GM19455 (cell line): Measurements from ENCODE around the gene SLC28A3.

Experiments used
- ATAC-seq: cut with Tn5 transposase; IDR thresholded peaks from one replicate; pipeline ENCODE4 v1.9.1; 2021; ENCODE audit not compliant: unreplicated experiment

SLC28A3 gene

GRCh38 chr9:84254972-84255371 lies 85.6 kb downstream of the SLC28A3 start:
- ATAC-seq = no peak

GRCh38 chr9:84251921-84252320 lies 88.6 kb downstream of the SLC28A3 start:
- ATAC-seq = no peak

GRCh38 chr9:84241817-84242373 lies 98.7 kb downstream of the SLC28A3 start:
- ATAC-seq = no peak

DNA sequence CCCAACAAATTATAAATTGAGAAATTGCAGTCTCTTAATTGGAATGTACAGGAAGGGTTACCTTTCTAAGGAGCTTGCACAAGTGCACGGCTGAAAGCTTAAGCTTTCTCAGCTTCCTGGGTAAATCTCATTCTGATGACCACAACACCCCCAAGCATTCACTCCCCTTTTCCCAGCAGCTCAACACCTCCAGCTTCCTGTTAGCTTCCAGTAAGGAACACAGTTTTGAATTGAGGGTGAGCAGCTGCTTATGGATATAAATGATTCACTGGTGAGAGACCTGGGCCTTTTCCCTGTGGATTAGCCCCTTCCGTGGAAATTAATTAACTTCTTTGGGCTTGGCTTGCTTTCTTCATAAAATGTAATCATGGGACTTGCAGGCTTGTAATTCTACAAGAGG lies 101.2 kb downstream of the SLC28A3 start:
- ATAC-seq = no peak

- ATAC-seq = no peak
Measured at GRCh38 chr9:84238652-84239051, 101.9 kb downstream of the SLC28A3 start.

- no peak for ATAC-seq
Measured at GRCh38 chr9:84235511-84235910, 105.0 kb downstream of the SLC28A3 start.

DNA sequence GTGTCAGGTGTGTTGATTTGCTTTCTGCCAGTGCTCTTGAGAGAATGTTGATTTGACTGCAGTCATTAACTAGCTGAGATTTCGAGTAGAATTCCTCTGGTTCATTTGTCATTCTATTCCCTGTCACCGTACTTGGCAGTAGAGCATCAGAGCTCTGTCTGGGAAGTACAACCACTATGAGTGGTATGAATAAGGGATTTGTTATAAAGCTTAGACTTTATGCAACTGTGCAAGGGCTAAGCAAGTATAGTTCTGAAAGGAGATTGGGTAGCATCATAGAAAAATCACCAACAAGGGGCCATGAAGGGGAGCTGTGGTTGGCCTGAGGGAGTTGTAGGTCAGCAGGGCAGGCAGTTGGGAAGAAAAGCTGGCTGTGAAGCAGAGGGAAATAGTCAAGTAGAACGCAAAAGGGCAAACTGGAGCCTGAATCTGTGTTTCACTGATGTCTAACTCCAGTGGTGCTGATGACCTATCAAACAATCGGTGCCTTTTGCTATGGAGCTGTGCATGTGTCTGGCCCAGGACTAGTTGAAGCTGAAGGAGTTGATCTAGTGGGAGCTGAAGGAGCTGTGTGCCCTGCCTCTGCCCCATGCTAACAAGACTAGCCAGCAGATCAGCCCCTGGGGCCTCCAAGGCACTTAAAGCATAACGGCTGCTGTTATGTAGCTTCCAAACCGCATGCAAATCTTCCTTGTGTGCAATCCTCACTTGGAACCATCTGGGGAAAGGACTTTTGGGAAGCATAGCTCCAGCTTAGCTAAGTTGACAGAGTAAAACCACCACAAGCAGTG lies 110.0 kb downstream of the SLC28A3 start:
- no peak for ATAC-seq

GRCh38 chr9:84229191-84229590 lies 111.4 kb downstream of the SLC28A3 start:
- no peak for ATAC-seq

DNA sequence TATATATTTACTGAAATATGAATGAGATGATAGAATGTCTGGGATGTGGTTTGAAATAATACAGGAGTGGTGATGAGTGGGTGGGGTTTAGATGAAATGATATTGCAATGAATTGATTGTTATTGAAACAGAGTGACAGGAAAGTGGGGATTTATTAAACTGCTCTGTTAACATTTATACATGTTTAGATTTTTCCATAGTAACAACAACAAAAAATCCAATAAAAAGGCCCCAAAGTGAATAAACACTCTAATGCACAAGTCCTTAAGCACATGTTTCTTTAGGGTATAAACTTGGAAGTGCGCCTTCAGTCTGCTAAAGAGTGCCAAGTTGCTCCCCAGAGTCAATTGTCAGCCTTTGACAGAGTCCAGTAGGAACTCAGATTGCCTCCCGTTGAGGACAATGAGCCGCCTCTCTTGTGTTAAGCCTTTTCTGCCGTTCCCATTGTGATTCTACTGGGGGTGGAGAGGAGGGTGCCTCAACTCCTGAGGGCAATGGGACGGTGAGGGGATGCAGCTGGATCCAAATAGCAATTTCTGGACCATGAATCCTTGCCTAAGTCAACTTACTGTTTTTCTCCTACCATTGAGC lies 112.3 kb downstream of the SLC28A3 start:
- no peak for ATAC-seq

DNA sequence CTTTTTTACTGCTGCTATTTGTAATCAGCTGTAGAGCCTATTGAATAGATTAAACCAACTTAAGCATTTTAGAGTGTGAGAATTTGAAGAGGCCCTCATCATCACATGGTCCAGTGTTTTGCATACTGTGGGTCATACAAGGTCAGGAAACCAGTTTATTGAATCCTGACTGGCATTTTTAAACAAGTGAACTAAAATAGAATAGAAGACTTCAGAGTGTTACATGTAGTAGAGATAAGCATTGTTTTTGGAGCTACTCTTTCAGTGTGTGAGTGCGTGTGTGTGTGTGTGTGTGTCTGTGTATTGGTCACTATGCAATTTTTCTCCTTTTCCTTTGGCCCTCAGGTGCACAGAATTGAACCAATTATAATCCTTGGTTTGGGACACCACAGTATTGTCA lies 114.4 kb downstream of the SLC28A3 start:
- no peak for ATAC-seq
